GM18517 (cell line): Measurements from ENCODE around the gene MED17.
"Not testable (repeated sequence)": the region's sequence is repeated elsewhere in the genome, so short reads cannot be mapped to it uniquely, and the experiment has no call there.

ENCODE experiments used
- ATAC-seq: cut with Tn5 transposase; IDR thresholded peaks from one replicate; pipeline ENCODE4 v1.9.1; 2021; ENCODE audit warnings: mild to moderate bottlenecking, moderate library complexity; ENCODE audit not compliant: unreplicated experiment

MED17 gene

GRCh38 chr11:93757301-93757700 lies 26.8 kb upstream of the MED17 start:
- no peak for ATAC-seq

GRCh38 chr11:93757924-93758865 lies 25.9 kb upstream of the MED17 start:
- no peak for ATAC-seq

DNA sequence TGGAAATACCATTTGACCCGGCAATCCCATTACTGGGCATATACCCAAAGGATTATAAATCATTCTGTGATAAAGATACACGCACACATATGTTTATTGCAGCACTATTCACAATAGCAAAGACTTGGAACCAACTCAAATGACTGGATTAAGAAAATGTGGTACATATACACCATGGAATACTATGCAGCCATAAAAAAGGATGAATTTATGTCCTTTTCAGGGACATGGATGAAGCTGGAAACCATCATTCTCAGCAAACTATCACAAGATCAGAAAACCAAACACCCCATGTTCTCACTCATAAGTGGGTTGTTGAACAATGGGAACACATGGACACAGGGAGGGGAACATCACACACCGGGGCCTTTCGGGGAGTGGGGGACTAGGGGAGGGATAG lies 25.0 kb upstream of the MED17 start:
- not testable (repeated sequence) for ATAC-seq

GRCh38 chr11:93761910-93762309 lies 22.2 kb upstream of the MED17 start:
- ATAC-seq, result no peak

- no peak for ATAC-seq
These were observed 18.5 kb upstream of the MED17 start for GRCh38 chr11:93765551-93765950.

- ATAC-seq, result no peak
These were observed 17.6 kb upstream of the MED17 start for GRCh38 chr11:93766504-93766903.

DNA sequence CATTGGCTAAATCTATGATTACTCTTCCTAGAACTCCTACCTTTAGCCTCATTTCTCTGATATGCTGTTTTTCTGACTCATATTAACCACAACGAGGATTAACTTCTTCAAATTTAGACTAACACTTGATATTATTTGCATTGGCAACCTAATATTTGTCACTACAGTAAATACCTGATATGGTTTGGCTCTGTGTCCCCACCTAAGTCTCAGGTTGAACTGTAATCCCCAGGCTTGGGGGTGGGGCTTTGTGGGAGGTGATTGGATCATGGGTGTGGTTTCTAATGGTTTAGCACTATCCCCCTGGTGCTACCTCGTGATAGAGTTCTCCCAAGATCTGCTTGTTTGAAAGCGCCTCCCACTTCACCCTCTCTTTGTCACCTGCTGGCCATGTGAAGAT lies 17.1 kb upstream of the MED17 start:
- ATAC-seq, result no peak

GRCh38 chr11:93770160-93770559 lies 13.9 kb upstream of the MED17 start:
- ATAC-seq, result no peak

GRCh38 chr11:93772123-93772522 lies 12.0 kb upstream of the MED17 start:
- ATAC-seq, result no peak

DNA sequence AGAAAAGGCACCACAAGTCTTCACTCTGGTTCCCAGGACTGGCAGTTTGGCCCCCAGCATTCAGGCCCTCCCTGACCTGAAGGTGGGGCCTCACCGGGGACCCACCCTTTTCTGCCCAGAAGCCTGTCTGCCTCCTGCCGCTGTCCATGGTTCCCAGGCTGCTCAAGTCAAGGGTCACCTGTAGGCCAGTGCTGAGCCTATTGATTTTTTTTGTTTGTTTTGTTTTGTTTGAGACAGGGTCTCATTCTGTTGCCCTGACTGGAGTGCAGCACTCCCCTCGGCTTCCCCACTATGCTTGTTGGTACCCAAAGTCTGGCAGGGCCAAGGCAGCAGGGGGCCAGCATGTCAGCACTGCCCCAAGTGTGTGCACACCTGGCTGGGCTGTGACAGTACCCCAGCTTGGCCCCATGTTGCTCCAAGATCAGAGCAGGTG lies 11.0 kb upstream of the MED17 start:
- ATAC-seq, result no peak

- no peak for ATAC-seq
These were observed 10.4 kb upstream of the MED17 start for GRCh38 chr11:93773601-93774200.

DNA sequence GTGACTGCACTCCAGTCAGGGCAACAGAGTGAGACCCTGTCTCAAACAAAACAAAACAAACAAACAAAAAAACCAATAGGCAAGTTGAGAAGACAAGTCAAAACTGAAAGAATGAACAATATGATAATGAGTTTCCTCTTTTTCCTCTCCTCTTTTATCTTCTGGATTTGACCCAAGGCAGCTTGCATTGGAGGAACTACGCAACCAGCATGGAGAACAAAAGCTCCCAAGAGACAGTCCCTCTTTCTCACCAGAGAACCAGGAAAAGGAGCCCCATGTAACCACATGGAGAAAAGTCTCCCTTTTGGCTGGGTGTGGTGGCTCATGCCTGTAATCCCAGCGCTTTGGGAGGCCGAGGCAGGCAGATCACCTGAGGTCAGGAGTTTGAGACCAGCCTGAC lies 9.5 kb upstream of the MED17 start:
- not testable (repeated sequence) for ATAC-seq

DNA sequence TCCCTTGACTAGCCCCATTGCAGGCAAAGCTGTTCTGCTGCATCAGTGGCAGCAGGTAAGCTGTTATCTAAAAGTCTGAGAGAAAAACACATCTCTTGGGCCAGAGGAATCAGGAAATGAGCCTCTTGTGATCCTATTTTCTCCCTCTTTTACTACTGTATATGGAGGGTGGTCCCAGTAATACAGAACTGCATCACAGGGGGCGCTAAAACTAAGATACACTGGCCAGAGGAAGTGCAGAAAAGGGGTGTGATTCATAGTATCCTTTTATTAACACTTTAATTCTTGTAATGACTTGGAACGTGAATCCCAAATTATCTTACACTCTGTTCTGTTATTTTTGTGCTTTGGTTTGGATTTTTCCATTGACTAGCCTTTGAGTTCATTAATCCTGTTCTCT lies 8.8 kb upstream of the MED17 start:
- ATAC-seq, result no peak

GRCh38 chr11:93783362-93783761 lies 720 bp upstream of the MED17 start:
- ATAC-seq, result no peak

DNA sequence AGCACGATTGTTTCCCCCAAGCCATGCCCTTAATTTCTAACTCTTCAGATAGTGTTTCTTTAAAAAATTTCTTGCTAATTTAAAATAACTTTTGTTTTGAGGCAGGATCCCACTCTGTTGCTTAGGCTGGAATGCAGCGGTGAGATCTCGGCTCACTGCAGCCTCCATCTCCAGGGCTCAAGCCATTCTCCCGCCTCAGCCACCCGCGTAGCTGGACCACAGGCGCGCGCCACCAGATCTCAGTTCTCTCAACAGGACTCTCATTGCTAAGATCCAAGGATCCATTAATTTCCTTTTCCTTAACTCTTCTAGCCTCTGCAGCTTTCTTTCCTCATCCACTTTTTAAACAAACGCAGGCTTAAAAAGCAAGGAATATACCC lies 327 bp upstream of the MED17 start:
- peak; percentile 54 for ATAC-seq

DNA sequence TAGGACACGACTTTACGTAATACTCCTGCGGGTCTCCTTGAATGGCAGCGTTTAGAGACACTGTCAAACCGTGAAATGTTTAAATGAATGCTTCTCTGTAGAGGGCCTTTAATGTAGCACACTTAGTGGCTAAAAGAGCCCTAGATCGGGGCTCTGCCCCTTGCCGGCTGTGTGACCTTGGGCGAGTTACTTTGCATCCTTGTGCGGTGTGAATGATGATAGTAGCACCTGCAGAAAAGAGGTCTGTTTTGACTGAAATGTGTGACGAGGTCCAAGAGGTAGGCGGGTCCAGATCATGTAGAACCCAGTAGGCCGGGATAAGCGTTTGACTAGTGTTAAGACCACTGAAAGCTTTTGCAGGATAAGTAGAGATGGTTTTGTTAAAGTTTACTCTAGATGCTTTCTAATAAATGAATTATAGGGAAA lies 866 bp downstream of the MED17 start:
- peak; percentile 40 for ATAC-seq

- no peak for ATAC-seq
These were observed 7.4 kb downstream of the MED17 start for GRCh38 chr11:93791493-93791892.

DNA sequence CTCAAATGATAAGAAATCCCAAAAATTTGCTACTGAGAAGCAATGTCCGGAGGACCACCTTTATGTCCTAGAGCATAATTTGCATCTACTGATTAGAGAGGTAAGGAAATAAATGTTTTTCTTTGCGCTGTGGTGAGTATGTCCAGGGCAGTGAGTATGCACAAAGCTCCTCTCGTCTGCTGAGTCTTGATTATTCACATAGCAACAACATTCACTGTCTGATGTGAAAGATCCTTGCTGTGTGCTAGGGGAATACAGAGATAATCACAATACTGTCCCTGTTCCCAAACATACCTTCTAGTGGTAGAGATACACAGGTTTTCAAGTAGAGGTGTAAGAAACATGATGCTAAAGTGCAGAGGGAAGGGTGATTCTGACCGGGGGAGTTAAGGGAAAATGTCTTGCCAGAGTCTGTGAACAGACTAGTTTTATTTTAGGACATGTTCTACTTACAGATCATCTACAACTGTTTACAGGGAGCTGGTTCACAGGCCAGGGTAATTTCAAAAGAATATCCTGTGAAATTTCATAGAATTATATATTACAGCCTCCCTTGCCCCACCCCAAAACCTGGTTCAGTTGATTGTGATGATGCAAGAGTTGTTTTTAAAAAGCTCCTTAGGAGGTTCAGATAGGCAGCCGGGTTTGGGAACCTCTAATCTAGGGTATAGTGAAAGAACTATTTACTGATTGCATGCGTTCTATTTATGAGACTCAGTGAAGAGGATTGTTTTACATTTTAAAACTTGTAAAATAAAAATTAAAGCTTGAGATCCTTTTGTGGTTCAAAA lies 12.6 kb downstream of the MED17 start:
- ATAC-seq, result no peak

DNA sequence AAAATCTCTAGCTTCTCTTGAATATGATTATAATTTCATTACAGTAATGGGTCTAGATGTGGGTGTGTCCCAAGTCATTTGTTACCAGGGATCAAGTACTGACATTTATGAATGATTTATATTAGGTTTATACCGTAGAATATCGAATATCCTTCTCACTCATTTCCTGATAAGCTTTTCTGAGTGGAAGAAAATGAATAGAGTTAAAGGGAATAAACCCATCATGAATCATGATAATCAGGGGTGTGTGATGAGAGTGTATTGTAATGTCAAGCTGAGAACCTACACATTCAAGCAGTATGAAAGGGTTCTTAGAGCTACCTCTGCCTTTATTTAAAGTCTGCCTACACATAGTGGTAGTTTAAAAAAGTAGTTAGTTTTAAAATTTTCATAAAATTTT lies 17.3 kb downstream of the MED17 start:
- no peak for ATAC-seq

GRCh38 chr11:93804879-93805278 lies 20.8 kb downstream of the MED17 start:
- no peak for ATAC-seq

- ATAC-seq, result no peak
These were observed 23.9 kb downstream of the MED17 start for GRCh38 chr11:93807980-93808379.

GRCh38 chr11:93813974-93814373 lies 29.9 kb downstream of the MED17 start:
- no peak for ATAC-seq
